Measurements from ENCODE around the gene WBP1L. TPM values are rescaled to one million over a fixed set of nuclear protein-coding genes. Genes with fewer than 3 reads are reported as not detected.

The WBP1L gene
- 23.5 to 29.3 TPM (median 26.6 TPM) in 5 replicates for total RNA-seq (2022; extraction: Qiagen RNA extraction; ENCODE audit: low read depth)

DNA sequence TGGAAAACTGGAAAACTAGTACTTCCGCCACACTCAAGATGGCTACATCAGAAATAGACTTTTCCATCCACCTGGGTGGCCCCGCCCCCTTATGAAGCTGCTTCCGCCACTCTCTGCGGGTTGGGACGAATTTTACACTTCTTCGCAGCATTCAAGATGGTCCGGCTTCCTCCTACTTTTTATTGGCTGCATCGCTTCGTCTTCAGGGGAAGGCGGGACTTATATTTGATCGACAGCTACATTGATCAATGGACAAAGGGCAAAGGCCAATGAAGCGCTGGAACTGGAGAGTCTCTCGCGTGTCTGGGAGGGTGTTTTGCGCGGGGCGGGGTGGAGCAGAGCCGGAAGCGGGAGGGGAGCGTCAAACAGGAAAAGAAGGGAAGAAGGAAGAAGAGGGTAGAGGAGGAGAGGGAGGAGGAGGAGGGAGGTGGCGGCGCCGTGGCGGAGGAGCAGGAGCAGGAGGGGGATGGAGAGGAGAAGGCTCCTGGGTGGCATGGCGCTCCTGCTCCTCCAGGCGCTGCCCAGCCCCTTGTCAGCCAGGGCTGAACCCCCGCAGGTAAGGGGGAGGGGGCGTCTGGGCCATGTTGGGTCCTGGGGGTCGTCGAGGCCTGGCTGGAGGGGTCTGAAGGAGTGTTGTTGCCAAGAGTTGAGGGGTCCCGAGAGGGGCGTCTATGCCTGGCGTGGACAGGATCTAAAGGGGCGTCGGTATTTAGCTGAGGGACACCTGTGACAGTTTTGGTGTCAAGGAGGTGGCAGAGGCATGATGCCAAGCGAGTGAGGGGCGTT lies at the start of gene WBP1L:
Gene WBP1L (plus strand): TSS at position 361 of the 786 bp plus-strand sequence. CDS start 106 bp downstream, at position 467.

DNA sequence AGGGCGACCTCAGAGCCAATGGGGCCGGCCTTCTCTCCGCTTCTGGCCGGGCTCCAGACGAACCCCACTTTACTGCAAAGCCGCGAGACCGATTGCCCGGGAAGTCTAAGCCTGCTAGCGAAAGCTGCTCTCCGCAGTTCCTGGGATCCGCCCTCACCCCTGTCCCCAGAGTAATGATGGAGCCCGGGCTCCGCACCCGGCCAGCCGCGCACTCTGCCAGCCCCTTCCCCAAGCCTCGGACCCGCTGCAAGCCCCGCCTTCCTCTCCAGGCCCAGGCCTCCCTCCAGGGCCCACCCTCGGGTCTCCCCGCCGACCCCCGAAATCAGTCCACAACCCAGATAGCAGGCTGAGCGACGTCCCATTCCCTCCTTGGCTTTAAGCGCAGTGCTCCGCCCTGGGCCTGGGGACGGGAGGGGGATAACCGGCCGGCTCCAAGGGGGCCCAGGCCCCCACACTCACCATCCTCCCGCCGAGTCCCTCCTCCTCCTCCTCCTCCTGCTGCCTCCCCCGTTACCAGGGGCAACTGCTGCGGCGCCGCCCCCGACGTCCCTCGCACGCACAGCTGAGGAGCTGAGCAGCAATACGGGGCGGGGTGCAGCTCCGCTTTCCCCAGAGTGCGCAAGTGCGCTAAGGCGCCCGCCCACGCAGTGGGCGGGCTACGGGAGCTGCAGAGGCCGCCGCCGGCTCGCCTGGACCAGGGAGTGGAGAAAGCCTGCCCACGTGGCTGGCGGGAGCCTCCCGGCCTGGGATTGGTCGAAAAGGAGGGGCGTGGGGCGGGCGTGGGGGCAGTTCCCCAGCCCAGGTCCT lies 29.7 kb upstream of the WBP1L start, which contains the start of gene ARL3:
Gene ARL3 (minus strand): TSS at position 584 of the 807 bp plus-strand sequence. CDS start 122 bp downstream, at position 462.

DNA sequence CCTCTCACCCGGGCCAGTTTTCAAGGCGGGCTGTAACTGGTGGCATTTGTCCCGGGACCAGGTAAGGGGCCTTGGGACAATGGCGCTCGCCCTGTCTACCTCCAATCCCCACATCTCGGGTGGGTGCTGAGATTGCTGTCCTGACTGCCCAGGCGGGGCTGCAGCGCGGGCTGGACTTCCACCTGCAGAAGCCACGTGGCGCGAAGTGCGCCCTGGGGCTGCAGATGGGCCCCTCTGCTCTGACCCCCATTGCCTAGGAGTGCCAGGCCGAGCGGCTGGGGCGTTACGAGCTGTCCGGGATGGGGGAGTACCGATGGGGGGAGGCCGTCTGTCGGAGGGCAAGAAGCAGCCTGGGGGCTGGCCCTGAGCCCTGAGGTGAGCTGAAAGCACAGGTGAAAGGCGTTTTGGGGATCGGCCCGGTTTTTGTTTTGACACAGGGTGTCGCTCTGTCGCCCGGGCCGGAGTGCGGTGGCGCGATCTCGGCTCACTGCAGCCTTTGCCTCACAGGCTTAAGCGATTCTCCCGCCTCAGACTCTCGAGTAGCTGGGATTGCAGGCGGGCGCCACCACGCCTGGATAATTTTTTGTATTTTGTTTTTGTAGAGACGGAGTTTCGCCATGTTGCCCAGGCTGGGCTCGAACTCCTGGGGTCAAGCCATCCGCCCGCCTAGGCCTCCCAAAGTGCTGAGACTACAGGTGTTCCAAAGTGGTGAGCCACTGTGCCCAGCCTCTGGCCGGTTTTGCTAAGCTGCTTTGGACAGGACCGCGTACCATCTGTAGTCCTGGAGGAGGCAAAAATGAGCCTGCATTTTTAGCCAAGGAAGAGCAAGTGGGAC lies 28.9 kb upstream of the WBP1L start, which contains the start of gene SFXN2:
Gene SFXN2 (plus strand): TSS at position 16 of the 835 bp plus-strand sequence. CDS start 12,001 bp downstream, outside the sequence.

DNA sequence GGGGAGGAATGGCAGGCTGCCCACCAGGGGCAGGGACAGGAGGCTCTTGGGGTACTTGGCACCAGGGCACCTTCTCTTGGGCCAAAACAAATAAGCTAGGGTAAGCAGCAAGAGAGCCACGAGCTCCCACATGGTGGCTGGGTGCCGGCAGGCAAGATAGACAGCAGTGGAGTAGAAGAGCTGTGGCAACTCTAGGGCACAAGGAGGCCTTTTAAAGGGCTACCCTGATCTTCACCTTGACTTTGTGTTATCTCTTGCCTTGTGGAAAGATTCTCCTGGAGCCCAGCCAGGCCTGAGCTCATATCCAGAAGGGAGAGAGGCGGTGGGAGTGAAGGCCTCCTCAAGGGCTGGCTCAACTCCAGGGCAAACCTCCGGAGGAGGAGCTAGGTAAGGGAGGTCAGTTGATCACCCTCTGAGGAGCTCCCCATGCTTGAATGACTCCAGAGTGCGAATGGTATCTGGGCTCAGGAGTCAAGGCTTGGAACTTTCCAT lies 93.5 kb downstream of the WBP1L start, which contains the start of gene CYP17A1:
Gene CYP17A1 (minus strand): TSS at position 184 of the 492 bp plus-strand sequence. CDS start 52 bp downstream, at position 132.

Other genes starting within 250 kb of the WBP1L start
- gene ACTR1A, start 241.2 kb upstream of the WBP1L start, total RNA-seq (2022; extraction: Qiagen RNA extraction; ENCODE audit: low read depth) = 84.0 to 96.4 TPM (median 93.6 TPM) in 5 replicates
- gene SUFU, start 240.0 kb upstream of the WBP1L start, total RNA-seq (2022; extraction: Qiagen RNA extraction; ENCODE audit: low read depth) = 6.4 to 8.4 TPM (median 7.3 TPM) in 5 replicates
- gene TRIM8, start 99.5 kb upstream of the WBP1L start, total RNA-seq (2022; extraction: Qiagen RNA extraction; ENCODE audit: low read depth) = 39.0 to 48.6 TPM (median 46.8 TPM) in 5 replicates
- 14.4 to 14.9 TPM (median 14.8 TPM) in 5 replicates for gene ARL3, start 29.6 kb upstream of the WBP1L start, total RNA-seq (2022; extraction: Qiagen RNA extraction; ENCODE audit: low read depth)
- gene SFXN2, start 29.3 kb upstream of the WBP1L start, total RNA-seq (2022; extraction: Qiagen RNA extraction; ENCODE audit: low read depth) = 2.7 to 4.1 TPM (median 3.6 TPM) in 5 replicates
- not detected in 5 replicates for gene CYP17A1, start 93.5 kb downstream of the WBP1L start, total RNA-seq (2022; extraction: Qiagen RNA extraction; ENCODE audit: low read depth)
- 23.3 to 31.9 TPM (median 25.2 TPM) in 5 replicates for gene BORCS7, start 110.3 kb downstream of the WBP1L start, total RNA-seq (2022; extraction: Qiagen RNA extraction; ENCODE audit: low read depth)
- 3.3 to 4.7 TPM (median 4.0 TPM) in 5 replicates for gene AS3MT, start 125.5 kb downstream of the WBP1L start, total RNA-seq (2022; extraction: Qiagen RNA extraction; ENCODE audit: low read depth)
- 4.7 to 6.1 TPM (median 5.6 TPM) in 5 replicates for gene CNNM2, start 174.3 kb downstream of the WBP1L start, total RNA-seq (2022; extraction: Qiagen RNA extraction; ENCODE audit: low read depth)